GM21576 (cell line): ENCODE measurements around the gene SIX3.

Source experiments
- ATAC-seq: cut with Tn5 transposase; IDR thresholded peaks from one replicate; pipeline ENCODE4 v1.9.1; 2021; ENCODE audit warnings: mild to moderate bottlenecking, moderate library complexity; ENCODE audit not compliant: unreplicated experiment

SIX3 gene

DNA sequence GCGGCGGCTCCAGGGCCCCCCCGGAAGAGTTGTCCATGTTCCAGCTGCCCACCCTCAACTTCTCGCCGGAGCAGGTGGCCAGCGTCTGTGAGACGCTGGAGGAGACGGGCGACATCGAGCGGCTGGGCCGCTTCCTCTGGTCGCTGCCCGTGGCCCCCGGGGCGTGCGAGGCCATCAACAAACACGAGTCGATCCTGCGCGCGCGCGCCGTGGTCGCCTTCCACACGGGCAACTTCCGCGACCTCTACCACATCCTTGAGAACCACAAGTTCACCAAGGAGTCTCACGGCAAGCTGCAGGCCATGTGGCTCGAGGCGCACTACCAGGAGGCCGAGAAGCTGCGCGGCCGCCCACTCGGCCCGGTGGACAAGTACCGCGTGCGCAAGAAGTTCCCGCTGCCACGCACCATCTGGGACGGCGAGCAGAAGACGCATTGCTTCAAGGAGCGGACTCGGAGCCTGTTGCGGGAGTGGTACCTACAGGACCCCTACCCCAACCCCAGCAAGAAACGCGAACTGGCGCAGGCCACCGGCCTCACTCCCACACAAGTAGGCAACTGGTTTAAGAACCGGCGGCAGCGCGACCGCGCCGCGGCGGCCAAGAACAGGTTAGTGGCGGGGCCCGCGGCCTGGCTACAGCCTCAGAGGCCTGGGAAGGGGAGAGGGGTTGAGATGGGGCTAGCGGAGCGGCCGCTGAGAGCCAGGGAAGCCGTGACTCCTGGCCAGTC is 965 bp downstream of the SIX3 start:
- ATAC-seq = no peak

- no peak for ATAC-seq
These were observed 1.7 kb downstream of the SIX3 start for GRCh38 chr2:44943031-44943692.

DNA sequence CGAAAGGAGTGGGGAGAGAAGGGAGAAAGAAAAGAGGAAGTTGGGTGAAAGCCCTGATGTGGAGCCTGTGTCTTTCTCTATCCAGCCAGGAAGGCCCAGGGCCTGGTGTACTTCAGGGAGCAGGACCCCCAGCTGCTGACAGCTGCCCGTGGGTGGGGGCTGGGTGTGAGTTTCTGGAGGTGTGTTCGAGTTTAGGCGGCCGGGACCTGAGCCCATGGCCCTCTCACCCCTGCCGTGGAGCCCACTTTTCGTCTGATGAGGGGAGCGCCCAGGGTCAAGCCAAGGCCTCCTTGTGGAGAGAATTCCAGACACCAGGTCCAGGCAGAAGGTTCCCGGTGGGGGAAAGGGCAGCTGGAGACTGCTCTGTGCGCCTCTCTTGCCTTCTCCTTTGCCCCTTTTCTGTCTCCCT is 2.2 kb downstream of the SIX3 start:
- ATAC-seq = no peak

DNA sequence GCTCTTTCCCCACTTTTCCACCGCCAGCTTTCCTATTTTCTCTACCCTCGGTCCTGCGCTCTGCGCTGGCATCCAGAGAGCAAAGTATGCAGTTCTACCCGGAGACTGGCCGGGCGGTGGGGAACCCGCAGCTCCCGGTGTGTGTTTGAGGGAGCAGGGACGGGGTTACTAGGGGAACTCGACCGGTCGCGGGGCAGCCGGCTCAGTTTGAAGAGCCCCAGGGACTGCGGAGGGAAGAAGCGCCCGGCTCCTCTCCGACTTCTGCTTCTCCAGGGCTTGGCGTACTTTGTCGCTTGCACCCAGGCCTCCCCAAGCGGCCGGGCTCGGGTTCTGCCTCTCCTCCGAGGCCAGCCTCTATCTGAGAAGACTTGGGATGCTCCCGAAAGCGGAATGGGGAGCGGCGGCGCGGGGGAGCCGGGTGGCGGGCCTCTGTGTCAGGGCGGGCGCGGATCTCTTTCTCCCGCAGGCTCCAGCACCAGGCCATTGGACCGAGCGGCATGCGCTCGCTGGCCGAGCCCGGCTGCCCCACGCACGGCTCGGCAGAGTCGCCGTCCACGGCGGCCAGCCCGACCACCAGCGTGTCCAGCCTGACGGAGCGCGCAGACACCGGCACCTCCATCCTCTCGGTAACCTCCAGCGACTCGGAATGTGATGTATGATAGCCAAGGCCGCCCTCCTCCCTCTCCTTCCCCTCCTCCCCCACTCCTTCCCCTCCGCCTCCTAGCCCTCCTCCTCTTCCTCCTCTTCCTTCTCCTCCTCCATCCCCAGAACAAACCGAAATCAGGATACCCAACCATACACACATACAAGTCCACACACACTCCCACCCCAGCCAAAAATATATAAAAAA is 2.8 kb downstream of the SIX3 start:
- ATAC-seq = no peak

DNA sequence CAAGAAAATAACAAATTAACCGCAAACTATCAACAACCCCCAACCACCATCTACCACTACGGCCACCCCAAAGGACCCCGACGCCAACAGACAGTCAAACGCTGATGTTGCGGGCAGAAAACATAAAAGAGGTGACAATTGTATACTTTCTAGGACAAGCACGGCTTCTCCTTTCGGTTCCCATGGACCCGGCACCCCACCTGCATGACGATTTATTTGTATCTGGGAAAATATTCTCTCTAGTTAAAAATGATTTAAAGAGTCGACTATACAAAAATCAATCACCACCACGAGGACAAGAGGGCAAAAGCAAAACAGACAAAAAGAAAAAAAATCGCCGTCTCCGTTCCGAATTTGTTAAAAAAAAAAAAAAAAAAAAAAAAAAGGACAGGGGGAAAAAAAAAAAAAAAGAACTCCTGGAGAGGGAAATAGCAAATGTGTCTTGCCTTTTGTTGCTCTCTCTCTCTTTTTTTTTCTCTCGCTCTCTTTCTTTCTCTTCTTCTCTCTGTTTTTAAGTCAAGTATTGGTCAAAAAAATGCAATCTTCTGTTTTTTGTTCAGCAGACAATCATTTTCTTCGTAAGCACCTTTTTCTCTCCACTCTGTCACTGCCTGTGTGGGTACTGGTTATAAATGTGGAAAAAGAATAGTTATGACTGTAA is 3.6 kb downstream of the SIX3 start:
- ATAC-seq = no peak

DNA sequence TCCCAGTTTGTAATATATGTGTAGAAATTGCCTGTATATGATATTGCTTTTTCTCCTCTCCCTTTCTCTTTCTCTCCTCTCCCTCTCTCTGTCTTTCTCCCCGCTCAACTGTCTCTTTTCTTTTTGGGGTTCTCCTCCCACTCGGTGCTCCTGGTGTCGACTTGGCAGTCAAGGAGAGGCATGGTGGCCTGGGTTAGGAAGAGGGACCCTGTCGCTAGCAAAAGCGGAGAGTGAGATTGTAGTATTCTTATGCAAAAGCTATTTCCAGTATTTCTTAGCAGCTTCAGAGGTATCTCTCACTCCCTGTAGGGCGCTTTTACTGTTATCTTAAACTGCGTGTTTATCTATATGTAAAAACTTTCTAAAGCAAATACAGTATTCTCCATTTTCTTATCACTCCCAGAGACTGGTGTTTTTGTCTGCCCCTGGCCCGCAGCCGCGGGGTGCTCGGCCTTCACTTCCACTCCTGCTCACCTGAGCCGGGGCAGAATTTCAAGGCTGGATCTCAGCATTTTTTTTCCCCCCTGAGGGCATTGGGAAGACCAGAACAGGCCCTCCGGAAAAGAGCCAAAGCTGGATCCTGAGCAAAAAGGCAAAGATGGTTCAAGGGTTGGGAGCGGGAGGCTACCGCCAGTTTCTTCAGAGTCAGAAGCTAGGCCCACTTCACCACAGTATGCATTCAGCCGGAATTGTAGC is 4.3 kb downstream of the SIX3 start:
- no peak for ATAC-seq

- ATAC-seq = no peak
These were observed 5.0 kb downstream of the SIX3 start for GRCh38 chr2:44946372-44947027.

DNA sequence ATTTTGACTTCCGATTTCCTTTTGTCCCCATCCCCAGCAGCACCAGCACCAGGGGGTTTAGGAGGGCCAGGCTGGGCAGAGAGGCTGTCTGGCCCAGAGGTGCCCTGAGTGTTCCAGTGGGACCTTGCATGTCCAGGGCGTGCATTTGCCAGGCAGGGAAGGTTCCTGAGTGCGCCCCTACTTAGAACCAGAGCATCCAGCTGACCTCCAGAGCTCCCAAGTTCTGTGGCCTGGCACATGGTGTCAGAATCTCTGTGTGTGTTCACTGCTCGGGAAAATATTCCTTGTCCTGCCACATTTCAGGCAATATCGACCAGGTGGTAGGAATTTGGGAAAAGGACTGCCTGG is 5.5 kb downstream of the SIX3 start:
- no peak for ATAC-seq

DNA sequence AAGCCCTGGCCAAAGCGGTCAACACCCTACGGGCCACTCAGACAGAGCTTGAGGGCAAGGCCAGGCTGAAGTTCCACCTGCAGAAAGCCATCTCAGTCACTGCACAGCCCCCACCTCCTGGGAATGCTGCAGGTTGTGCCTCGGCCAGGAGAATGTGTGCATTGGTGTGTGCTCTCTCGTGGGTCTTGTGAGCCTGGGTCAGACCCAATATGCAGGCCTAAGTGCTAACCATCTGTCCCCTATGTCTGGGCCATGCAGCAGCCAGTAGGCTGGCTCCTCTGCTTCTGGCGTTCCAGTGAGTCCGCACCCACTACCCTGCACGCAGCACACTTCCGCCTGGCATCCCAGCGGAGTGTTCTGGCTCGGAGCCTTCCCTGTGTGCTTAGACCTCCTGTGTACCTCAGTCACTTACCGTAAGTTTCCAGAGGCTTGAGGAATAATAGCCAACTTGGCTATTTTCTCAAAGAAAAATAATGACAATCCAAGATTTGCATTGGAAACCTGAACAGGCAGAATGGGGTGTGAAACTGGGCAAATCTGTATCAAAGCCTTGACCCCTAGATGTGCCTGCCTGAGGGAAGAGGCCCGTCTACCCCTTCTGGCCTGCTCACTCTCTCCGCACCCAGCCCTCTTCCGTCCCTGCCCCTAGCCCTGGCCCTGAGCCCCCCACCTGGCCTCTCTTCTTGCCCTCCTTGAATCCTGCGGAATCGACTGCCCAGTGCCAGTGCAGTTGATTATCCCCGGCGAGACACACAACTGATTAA is 7.2 kb downstream of the SIX3 start:
- ATAC-seq = no peak

- ATAC-seq = no peak
These were observed 8.0 kb downstream of the SIX3 start for GRCh38 chr2:44949329-44950151.

DNA sequence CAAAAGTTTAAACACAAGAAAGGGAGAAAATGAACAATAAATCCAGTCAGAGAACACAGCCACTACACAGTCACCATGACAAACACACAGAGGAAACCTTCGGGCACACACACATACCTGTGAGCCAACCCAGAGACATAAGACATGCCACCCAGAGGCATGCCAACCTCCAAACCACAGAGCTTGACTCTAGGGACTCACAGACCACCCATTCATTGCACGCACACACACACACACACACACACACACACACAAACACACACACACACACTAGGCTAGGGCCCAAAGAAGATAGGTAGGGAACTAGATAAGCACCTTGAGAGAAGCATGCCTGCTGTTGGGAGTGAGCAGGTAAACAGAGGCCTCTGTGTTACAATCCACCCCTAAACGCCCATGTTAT is 9.1 kb downstream of the SIX3 start:
- ATAC-seq = no peak

DNA sequence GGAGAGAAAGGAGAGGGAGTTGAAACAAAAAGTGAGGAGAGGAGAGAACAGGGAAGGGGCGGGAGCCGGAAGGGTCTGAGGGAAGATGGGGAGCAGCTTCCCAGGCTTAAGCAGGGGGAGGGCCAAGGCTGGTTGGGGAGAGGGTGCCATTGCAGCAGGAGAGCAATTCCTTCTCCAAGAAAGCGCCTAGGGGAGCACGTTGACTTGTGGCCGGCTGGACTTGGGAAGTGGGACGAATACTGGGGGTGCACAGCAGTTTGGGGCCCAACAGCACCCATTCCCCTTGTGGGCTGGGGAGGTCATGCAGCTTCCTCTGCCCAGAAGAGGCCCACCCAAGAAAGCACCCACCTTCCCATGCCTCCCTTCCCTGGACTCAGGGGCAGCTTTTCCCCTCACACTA is 9.6 kb downstream of the SIX3 start:
- ATAC-seq = no peak

GRCh38 chr2:44951714-44952113 is 10.2 kb downstream of the SIX3 start:
- no peak for ATAC-seq

- no peak for ATAC-seq
These were observed 10.8 kb downstream of the SIX3 start for GRCh38 chr2:44952143-44952805.

DNA sequence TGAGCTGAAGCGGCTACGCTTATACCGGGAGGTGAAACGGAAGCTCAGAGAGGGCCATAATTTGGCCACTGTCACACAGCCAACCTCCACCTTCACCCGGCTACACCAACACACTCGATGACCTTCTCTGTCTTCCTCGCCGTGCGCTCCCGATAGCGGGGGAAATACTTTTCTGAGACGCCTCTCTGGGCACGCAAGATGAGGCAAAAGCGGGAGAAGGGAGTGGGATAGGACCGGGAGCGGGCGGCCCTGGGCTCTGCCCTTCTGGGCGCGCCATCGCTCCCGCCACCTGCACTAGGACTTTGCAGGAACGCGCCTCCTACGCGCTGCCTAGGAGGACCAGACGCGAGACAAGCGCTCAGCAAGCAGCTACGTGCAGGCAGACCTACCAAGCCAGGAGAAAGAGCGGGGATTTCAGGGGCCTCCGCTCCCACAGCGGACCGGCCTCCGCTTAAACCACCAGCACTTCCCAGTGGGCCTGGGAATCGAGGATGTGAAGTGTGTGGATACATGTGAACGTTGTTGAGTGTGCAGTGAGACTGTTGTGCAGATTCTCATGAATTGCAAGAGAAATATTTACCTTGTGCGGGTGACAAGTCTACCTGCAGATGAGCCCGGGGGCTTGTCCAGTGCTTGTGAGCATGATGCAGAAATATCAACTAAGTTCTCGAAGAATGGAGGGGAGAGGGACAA is 11.4 kb downstream of the SIX3 start:
- no peak for ATAC-seq

DNA sequence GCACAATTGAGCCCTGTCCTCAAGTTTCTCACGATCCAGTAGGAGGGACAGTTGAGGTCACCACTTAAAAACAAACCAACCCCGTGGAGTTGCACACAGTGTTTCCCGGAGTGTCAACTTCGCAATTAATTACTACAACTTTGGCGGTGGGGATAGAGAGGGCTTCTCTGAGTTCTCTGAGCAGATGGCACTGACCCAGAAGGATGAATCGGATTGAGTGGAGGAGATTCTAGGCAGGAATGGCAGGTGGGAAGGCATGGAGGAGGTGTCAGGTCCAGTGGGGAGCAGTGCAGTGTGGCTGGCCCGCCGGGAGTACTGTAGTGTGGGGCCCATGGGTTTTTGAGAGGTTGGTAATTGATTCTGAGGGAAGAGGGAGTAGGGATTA is 12.0 kb downstream of the SIX3 start:
- ATAC-seq = no peak

- no peak for ATAC-seq
These were observed 13.0 kb downstream of the SIX3 start for GRCh38 chr2:44954447-44954888.
